SW 1271 (cell line): ENCODE results near the gene CTSF.
"Not testable (repeated sequence)": the region's sequence is repeated elsewhere in the genome, so short reads cannot be mapped to it uniquely, and the experiment has no call there.

Experiments
- DNase-seq, 2 experiments: peaks; one replicate each; lab custom pipeline; 2025; lab: John Stamatoyannopoulos, UW

Gene CTSF

GRCh38 chr11:66559142-66559865 is 9.1 kb downstream of the CTSF start:
- DNase-seq: no peak

GRCh38 chr11:66557733-66558326 is 10.6 kb downstream of the CTSF start:
- DNase-seq: no peak

- no peak for DNase-seq
Measured at GRCh38 chr11:66556086-66556485, 12.3 kb downstream of the CTSF start.

- DNase-seq: no peak
Measured at GRCh38 chr11:66555416-66555815, 13.0 kb downstream of the CTSF start.

- DNase-seq: no peak
Measured at GRCh38 chr11:66554602-66555001, 13.8 kb downstream of the CTSF start.

- DNase-seq: no peak
Measured at GRCh38 chr11:66550887-66551286, 17.5 kb downstream of the CTSF start.

- DNase-seq: no peak
Measured at GRCh38 chr11:66549696-66550095, 18.7 kb downstream of the CTSF start.

- DNase-seq: no peak
Measured at GRCh38 chr11:66548774-66549630, 19.4 kb downstream of the CTSF start.

GRCh38 chr11:66548041-66548440 is 20.4 kb downstream of the CTSF start:
- DNase-seq: no peak

GRCh38 chr11:66547662-66548009 is 20.8 kb downstream of the CTSF start:
- DNase-seq: no peak

- no peak for DNase-seq
Measured at GRCh38 chr11:66546966-66547661, 21.3 kb downstream of the CTSF start.

GRCh38 chr11:66546368-66546965 is 21.9 kb downstream of the CTSF start, which contains the start of gene ACTN3:
Gene ACTN3, plus strand, starts transcription at chr11:66546903. Its CDS starts 35 bp downstream, at chr11:66546938.
- DNase-seq: no peak

GRCh38 chr11:66545701-66546367 is 22.6 kb downstream of the CTSF start, which contains the start of gene ZDHHC24:
Gene ZDHHC24, minus strand, starts transcription at chr11:66546048. Its CDS starts 45 bp downstream, at chr11:66546003.
- DNase-seq: peak; percentile 91 to 96

- not testable (repeated sequence) for DNase-seq
Measured at GRCh38 chr11:66544952-66545351, 23.5 kb downstream of the CTSF start.

- no peak for DNase-seq
Measured at GRCh38 chr11:66543263-66544107, 24.9 kb downstream of the CTSF start.

GRCh38 chr11:66542362-66542761 is 26.0 kb downstream of the CTSF start:
- no peak for DNase-seq

GRCh38 chr11:66541892-66542291 is 26.5 kb downstream of the CTSF start:
- no peak for DNase-seq

- not testable (repeated sequence) for DNase-seq
Measured at GRCh38 chr11:66540598-66540997, 27.8 kb downstream of the CTSF start.

GRCh38 chr11:66539870-66540213 is 28.6 kb downstream of the CTSF start:
- no peak for DNase-seq

GRCh38 chr11:66539170-66539869 is 29.1 kb downstream of the CTSF start:
- no peak for DNase-seq
